Epithelial cell of proximal tubule (primary cell): ENCODE measurements around the gene USP11. TPM values are rescaled to one million over a fixed set of nuclear protein-coding genes. Genes with fewer than 3 reads are reported as not detected.

Source experiments
- DNase-seq: peaks from one replicate; pipeline ENCODE4 v3.0.0-alpha.2; 2011; ENCODE audit warnings: low read depth
- H3K4me3 ChIP-seq: 2 replicates; pipeline ENCODE4 v1.5.1; 2011; ENCODE audit warnings: low read depth, mild to moderate bottlenecking, low read length
- CTCF ChIP-seq: conservative IDR thresholded peaks from 2 replicates; pipeline ENCODE4 v1.5.1; 2012; ENCODE audit warnings: low read depth, mild to moderate bottlenecking, low read length
- total RNA-seq: library from RNA; depleted of rRNA; stranded (reverse); fragments of >200 nt; gene quantifications from 2 replicates; pipeline ENCODE4 v1.2.3, GENCODE V29; 2015

Gene USP11
- total RNA-seq, 1 donor from 2014 or later: 24.7 TPM

- DNase-seq: no peak
- TF ChIP-seq CTCF: no peak
- no peak overlapping the region for H3K4me3 ChIP-seq
These were observed 2.9 kb downstream of the USP11 start for GRCh38 chrX:47235691-47236103.

- H3K4me3 ChIP-seq: no peak overlapping the region
- DNase-seq: no peak
- no peak for TF ChIP-seq CTCF
These were observed 6.4 kb downstream of the USP11 start for GRCh38 chrX:47239199-47239598.

- no peak for TF ChIP-seq CTCF
- no peak for DNase-seq
- no peak overlapping the region for H3K4me3 ChIP-seq
These were observed 7.2 kb downstream of the USP11 start for GRCh38 chrX:47239898-47240545.

- no peak for TF ChIP-seq CTCF
- DNase-seq: no peak
- H3K4me3 ChIP-seq: no peak overlapping the region
These were observed 7.8 kb downstream of the USP11 start for GRCh38 chrX:47240619-47241018.

GRCh38 chrX:47241201-47242011 lies 8.6 kb downstream of the USP11 start:
- H3K4me3 ChIP-seq: no peak overlapping the region
- TF ChIP-seq CTCF: no peak
- DNase-seq: no peak

- DNase-seq: no peak
- H3K4me3 ChIP-seq: no peak overlapping the region
- no peak for TF ChIP-seq CTCF
These were observed 9.5 kb downstream of the USP11 start for GRCh38 chrX:47242321-47242720.
